Femur (tissue), 1 donor: ENCODE measurements around the gene DLG2.
"Not testable (repeated sequence)": the region's sequence is repeated elsewhere in the genome, so short reads cannot be mapped to it uniquely, and the experiment has no call there.

ENCODE experiments used
- DNase-seq: peaks from one replicate; pipeline ENCODE4 v3.0.0-alpha.2; 2017

Gene DLG2

GRCh38 chr11:84887055-84887629, 740.0 kb downstream of the DLG2 start:
- no peak for DNase-seq

- no peak for DNase-seq
Observed at GRCh38 chr11:84886344-84886743, 740.8 kb downstream of the DLG2 start.

- no peak for DNase-seq
Observed at GRCh38 chr11:84884836-84885235, 742.3 kb downstream of the DLG2 start.

- DNase-seq = no peak
Observed at GRCh38 chr11:84882056-84882455, 745.1 kb downstream of the DLG2 start.

GRCh38 chr11:84871116-84871515, 756.0 kb downstream of the DLG2 start:
- no peak for DNase-seq

GRCh38 chr11:84870486-84870885, 756.7 kb downstream of the DLG2 start:
- DNase-seq = no peak

- no peak for DNase-seq
Observed at GRCh38 chr11:84866922-84867321, 760.2 kb downstream of the DLG2 start.

GRCh38 chr11:84865791-84866535, 761.2 kb downstream of the DLG2 start:
- no peak for DNase-seq

- no peak for DNase-seq
Observed at GRCh38 chr11:84865257-84865656, 761.9 kb downstream of the DLG2 start.

- no peak for DNase-seq
Observed at GRCh38 chr11:84857746-84858145, 769.4 kb downstream of the DLG2 start.

- no peak for DNase-seq
Observed at GRCh38 chr11:84855508-84856245, 771.5 kb downstream of the DLG2 start.

GRCh38 chr11:84854498-84854880, 772.7 kb downstream of the DLG2 start:
- DNase-seq = no peak

GRCh38 chr11:84853841-84854497, 773.2 kb downstream of the DLG2 start:
- DNase-seq = no peak

- no peak for DNase-seq
Observed at GRCh38 chr11:84847842-84848241, 779.3 kb downstream of the DLG2 start.

- not testable (repeated sequence) for DNase-seq
Observed at GRCh38 chr11:84840201-84840600, 786.9 kb downstream of the DLG2 start.

GRCh38 chr11:84837402-84838069, 789.6 kb downstream of the DLG2 start:
- DNase-seq = no peak

GRCh38 chr11:84836371-84836770, 790.8 kb downstream of the DLG2 start:
- DNase-seq = no peak

- DNase-seq = no peak
Observed at GRCh38 chr11:84833488-84834088, 793.6 kb downstream of the DLG2 start.

- no peak for DNase-seq
Observed at GRCh38 chr11:84830372-84830771, 796.8 kb downstream of the DLG2 start.

GRCh38 chr11:84829162-84829561, 798.0 kb downstream of the DLG2 start:
- DNase-seq = no peak

- DNase-seq = no peak
Observed at GRCh38 chr11:84828616-84829015, 798.5 kb downstream of the DLG2 start.

GRCh38 chr11:84825106-84825660, 802.0 kb downstream of the DLG2 start:
- no peak for DNase-seq
